Measurements from ENCODE around the gene FEM1B.
A peak's percentile ranks its signal among the peaks of the same experiment; 100 is the strongest.

The FEM1B gene

DNA sequence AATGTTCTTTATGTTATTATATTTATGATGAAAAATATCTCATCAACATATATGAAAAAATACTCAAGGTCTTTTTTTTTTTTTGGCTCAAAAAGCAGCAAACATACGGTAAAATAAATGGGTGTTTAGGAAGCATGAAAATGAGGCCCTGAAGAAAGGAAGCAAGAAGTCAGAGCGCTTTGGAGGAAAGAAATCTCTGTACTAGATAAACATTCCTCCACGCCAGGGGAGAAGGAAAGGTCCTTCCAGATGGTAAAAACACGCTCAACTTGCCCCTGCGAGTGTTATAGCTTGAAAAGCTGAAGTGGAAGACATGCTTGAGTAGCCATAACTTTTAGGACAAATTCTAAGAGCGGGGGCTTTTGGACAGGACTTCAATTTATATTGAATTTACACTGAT is 52.9 kb downstream of the FEM1B start:
- no peak for DNase-seq

DNA sequence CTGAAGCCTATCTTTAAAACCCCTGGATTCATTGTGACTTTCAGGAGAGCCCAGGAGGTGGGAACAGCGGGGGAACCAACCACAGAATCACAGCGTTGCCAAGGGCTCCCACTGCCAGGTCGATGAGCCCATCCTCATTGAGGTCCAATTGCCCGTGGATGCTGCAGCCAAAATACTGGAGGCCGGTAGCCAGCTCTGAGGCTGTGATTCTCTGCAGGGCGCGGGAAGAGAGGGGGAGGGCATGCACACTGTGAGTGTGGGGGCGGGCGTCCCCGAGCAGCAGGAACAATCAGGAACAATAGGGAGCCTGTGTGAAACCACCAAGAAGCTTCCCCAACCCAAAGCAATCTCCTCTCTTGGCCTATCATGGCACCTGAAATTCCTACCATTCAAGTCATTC is 53.4 kb downstream of the FEM1B start:
- no peak for DNase-seq

DNA sequence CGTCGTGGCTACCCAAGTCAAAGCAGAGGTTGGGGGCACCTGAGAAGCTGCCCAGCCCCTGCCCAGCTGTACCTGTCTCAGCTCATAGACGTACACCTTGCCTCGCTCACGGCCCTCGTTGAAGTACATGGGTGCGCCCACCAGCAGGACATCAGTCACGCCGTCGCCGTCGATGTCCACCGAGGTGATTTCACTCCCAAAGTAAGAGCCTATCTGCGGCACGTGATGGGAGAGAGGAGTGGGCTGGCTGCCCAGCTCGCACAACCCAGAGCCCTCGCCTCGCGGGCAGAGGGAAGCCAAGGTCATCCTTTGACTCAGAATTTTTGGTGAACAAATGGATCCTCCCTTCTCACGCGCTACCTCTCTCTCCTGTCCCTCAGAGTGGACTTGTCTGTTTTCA is 54.7 kb downstream of the FEM1B start:
- DNase-seq: no peak

DNA sequence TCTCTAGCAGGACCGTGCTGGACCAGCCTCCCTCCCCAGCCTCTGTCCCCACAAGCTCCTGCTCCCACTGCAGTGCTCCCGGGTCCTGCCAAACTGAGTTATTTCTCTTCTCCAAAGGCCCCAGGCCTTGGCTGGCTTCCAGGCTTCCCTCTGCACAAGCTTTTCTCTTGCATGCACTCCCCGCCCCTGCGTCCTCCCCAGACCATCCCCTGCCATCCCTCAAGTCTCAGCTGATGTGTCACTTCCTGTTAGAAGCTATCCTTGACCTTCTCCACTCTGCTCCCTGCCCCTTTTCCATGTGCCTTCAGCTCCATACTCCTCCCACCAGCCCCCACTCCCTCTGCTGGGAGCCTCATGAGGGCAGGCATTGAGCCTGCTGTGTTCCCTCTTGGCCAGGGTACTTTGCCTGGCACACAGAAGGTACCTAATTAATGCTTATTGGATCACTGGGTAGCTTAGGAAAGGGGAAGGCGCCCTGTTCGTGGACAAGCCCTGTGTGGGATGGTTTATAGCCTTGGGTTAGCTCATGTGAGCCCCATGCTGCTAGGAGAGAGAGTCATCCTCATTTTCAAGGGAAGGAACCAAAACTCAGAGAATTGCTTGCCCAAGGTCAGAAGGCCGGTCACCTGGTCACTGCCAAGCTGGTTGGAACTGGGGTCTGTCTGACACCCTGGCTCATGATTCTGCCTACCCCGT is 56.4 kb downstream of the FEM1B start:
- DNase-seq: peak; percentile 65

DNA sequence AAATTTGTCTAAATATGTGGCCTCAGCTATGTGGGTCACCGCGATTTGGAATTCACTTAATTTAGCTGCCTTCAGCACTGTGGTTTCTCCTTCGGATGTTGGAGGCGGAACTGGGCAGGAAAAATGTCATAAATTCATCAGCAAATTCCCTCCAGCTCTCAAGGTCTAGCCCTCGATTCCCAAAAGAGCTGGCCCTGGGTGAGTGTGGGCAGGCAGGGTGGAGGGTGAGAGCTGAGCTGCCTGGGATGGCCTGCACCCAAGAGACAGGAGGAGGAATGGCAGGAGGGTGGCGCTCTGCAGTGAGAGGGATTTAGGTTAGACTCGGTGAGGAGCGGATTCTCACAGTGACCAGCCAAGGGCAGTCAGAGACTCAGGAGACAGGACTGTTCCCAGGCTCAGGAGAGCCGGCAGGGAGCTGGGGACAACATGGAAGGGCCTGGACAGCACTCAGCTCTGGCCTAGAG is 57.1 kb downstream of the FEM1B start:
- peak; percentile 47 for DNase-seq

DNA sequence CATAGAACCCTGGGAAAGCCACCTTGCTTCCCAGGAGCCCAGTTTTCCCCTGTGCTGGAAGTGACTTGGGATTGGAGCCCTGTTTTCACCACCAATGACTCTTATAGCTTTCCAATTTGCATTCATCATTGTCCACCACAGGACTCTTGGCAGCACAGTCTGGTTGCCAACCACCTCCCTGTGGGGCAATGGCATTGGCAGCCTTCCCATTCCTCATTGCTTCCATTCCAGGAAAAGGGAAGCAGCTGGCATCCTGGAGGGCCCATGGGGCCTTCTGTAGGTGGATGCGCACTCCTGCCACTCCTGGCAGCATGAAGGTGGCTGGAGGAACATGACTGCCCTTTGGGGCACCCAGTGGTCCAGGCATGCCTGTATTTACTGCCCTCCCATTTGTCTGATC is 57.7 kb downstream of the FEM1B start:
- DNase-seq: no peak

DNA sequence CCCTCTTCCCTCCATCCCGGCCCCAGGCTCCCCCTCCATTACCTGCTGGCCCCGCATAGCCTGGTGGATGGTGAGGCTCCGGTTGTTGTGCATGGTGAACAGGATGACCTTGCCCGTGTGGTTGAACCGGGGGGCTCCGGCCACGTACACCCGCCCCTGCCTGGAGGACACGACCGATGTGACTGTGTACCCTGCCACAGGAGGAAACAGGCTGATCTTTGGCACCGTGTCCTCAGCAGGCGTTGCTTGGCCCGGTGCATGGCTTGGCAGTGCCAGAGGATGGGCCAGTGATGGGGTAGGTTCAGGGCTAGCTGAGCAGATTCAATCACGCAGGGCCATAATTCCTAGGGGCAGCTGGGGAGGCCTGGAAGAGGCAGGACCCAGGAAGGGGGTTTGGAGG is 58.1 kb downstream of the FEM1B start:
- DNase-seq: no peak

DNA sequence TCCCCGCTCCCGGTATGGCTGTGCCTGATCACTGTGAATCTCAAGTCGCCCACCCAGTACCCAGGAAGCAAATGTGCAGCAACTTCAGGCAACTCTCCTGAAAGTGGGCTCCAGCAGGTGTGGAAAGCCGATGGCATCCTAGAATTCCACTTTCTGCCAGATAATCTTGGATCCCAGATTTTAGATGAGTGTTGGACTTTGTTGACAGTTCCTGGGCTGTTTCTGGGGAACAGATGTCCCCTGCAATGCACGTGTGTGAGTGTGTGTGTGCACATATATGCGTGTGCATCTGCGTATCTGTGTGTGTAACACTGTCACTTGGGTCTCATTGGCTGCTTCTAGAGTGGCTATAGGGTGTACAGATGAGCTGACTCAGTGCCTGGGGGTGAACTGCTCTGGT is 59.0 kb downstream of the FEM1B start:
- DNase-seq: no peak

DNA sequence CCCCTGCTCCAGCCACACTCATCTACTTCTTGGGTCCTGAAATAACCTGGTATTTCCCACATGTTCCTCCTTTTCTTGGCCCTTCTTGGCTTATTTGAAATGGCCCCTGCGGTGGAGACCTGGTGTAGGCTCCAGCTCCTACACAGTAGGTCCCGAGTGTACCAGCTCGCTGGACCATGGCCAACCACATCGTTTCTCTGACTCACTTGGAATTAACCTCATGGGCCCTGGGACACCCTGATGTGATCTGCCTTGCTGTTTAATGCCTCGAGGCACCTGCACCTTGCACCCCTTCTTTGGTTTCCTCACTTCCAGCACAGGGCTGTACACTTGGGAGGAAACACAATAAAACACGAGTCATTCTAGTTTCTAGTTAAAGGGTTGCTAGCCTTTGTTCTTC is 60.3 kb downstream of the FEM1B start:
- no peak for DNase-seq

DNA sequence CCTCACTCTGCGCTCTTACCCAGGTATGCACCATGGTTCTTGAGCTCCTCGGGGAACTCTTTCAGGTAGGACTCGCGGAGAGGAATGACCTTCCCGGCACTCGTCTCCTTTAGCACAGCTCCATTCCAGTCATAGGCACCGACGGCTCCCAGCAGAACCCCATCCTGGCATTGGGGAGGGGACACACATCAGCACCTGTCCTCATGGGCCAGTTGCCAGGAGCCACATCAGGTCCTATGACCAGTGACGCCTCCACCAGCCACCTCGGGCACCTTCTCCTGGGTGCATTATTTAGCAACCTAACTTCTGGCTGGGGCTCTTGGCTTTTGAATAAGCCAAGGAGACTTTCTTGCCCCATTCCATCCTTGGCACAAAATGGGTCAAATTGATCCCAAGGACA is 61.9 kb downstream of the FEM1B start:
- no peak for DNase-seq

DNA sequence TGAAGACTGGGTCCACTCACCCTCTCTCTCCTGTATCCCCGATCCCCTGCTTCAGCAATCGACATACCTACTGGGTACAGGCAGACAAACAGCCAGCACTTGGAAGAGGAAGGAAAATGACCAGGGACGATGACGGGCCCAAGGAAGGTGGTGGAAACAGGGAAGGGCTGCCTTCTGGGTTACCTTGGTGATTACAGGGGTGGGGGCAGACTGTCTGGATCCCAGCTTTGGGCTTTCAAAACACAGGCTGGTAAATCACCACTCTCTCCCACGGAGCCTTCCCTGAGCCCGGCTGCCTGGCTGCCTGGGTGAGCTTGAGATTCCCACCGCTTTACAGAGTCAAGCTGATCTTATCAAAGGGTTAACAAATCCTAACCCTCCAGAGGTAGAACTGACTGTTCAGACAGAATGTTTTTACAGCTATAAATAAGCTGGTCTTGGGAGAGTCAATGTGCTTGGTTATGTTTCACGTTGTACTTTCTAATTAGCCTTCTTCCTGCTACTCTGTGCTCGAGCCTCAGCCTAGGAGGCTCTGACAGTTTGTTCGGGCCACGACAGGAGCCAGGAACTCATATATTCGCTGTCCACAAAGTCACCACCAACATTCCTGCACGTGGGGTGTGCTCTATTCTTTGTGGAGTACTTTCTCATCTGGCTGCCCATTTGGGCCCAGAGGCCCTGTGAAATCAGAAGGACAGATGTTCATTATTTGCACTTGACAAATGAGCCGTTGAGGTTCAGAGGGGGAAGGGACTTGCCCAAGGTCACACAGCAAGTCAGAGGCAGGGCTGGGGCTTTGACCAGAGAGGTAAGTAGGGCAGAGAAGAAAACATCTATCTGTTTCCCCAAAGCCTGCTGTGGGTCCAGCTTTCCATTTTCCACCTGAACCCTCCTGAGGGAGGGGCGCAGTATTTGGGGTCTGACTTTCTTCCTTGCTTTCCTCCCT is 63.5 kb downstream of the FEM1B start:
- DNase-seq: peak; percentile 47

DNA sequence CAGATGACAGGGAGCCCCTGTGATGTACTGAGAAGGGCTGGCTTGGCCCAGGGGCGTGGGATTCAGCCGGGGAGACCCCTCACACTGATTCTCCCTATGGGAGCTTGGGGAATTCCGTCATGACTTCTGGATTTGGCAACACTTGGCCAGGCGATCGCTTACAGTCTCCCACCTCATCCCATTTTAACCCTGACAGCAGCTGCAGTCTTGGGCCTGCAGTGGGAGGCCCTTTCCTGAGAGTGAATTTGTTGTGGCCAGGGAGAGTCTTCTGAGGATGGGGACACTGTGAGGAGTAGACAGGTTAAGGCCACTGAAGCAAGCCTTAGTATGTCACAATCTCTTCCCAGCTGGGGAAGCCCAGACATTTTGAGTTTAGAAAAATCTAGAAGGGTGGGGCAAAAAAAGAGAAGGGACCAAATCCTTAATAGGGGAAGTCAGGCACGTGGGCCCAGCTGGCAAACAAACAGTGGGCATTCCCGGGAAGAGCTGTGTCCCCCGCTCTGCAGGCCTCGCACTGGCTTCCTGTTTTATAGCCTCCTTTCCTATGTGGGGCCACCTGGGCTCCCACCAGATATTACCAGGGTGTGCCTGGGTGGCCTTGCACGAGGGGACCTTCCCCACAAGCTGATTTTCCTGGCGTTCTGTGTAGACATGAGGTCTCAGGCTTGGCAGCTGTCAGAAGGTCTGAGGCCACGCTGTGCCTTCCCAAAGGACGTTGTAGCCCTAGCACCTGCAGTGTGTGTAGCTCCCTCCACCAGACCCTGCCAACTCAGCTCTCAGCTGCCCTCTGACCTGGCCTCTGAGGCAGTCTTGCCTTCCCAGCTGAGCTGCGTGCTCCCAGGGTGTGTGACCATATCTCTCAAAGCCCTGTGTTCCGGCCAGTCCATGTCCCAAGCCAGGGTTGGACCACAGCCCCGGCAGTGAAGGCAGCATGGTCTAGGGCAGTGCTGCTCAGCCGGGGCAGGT is 64.5 kb downstream of the FEM1B start:
- DNase-seq: peak; percentile 51

DNA sequence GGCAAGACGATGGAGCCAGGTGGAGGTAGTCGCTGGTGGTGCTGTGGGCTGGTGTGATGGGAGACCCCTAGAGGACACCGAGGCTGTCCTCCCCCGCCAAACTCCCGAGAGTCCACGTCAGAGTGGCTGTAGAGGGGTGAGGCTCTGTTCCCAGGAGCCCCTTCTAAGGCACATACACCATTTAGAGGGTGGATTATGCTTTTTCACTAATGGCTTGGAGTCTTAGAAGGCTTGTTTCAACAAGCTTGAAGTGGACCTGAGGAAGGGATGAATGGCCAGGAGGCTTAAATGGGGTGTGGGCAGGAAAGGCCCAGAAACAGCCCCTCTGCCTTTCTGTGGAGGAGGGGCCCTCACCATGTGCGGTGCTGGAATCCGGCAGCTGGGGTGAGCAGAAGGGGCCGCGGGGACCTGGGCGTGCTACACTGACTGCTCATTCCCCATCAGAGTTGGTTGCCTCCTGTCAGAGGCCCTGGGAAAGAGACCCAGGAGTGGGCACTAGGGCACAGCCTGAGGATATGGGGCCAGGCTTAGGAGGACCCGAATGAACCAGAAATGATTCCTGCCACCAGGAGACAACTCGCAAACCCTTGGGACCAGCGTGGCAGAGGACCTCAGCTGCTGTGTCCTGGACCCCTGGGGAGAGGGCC is 66.2 kb downstream of the FEM1B start:
- DNase-seq: no peak

DNA sequence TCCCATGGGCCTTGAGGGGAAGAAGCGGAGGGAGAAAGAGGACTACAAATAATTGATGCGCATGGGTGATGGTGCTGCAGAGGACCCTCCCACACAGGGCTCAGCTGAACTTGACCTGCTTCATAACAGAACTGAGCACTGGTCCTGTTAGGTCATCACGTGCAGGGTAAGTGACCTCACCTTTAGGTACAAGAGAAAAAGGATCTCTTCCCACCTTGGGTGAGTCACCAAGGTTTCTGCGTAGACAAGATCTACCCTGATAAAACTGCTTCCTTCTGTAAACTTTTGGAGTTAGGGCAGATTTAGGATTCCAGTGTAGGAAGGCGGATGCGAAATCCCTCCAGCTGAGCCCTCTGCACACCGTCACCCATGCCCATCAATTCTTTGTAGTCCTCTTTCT is 67.1 kb downstream of the FEM1B start:
- no peak for DNase-seq

Measured in right hindlimb (tissue), 1 donor.